Spleen (tissue), 11 donors: ENCODE data around the gene MAP3K14. TPM values are rescaled to one million over a fixed set of nuclear protein-coding genes. Genes with fewer than 3 reads are reported as not detected.

Experiments
- DNase-seq: peaks from one replicate; pipeline ENCODE4 v3.0.0-alpha.2; 2020
- H3K27ac ChIP-seq, 8 donors: fragments of 200-600 bp; sonication (generic) in 7 of 8; 1 replicate in 4 of 8; 2 replicates in 4 of 8; pipeline versions ENCODE4 v1.5.0 to v1.8.0; 2016 to 2021; ENCODE audit warnings: inconsistent platforms in 4 of 8, mild to moderate bottlenecking in 4 of 8, moderate library complexity in 1 of 8
- H3K27me3 ChIP-seq, 7 donors: fragments of 200-600 bp; sonication (generic) in 6 of 7; replicated peaks in 1 of 7; 1 replicate in 4 of 7; 2 replicates in 3 of 7; pipeline versions ENCODE4 v1.5.0 to v1.8.0; 2016 to 2021; ENCODE audit warnings: inconsistent platforms in 3 of 7, mild to moderate bottlenecking in 1 of 7
- H3K36me3 ChIP-seq, 6 donors: fragments of 200-600 bp; sonication (generic) in 5 of 6; 1 replicate in 4 of 6; 2 replicates in 2 of 6; pipeline versions ENCODE4 v1.5.0 to v1.8.0; 2016 to 2021; ENCODE audit warnings: inconsistent platforms in 2 of 6
- H3K4me1 ChIP-seq, 6 donors: fragments of 200-600 bp; sonication (generic) in 5 of 6; 1 replicate in 3 of 6; 2 replicates in 3 of 6; pipeline versions ENCODE4 v1.5.0 to v1.8.0; 2016 to 2021; ENCODE audit warnings: inconsistent platforms in 3 of 6
- H3K4me3 ChIP-seq, 8 donors: fragments of 200-600 bp; sonication (generic) in 7 of 8; 1 replicate in 4 of 8; 2 replicates in 4 of 8; pipeline versions ENCODE4 v1.5.0 to v1.8.0; 2016 to 2021; ENCODE audit warnings: inconsistent platforms in 4 of 8, mild to moderate bottlenecking in 4 of 8, moderate library complexity in 2 of 8
- H3K9me3 ChIP-seq, 8 donors: fragments of 200-600 bp; sonication (generic) in 7 of 8; 1 replicate in 4 of 8; 2 replicates in 4 of 8; pipeline versions ENCODE4 v1.5.0 to v1.8.0; 2016 to 2021; ENCODE audit warnings: inconsistent platforms in 4 of 8
- CTCF ChIP-seq, 11 experiments: fragments of 200-600 bp in 7 of 11; fragments of 450-650 bp in 4 of 11; sonication (generic) in 4 of 11; IDR thresholded peaks in 8 of 11; conservative IDR thresholded peaks in 3 of 11; 1 replicate in 7 of 11; 2 replicates in 4 of 11; pipeline versions ENCODE4 v1.4.0 to v1.8.0; 2016 to 2021; ENCODE audit warnings: antibody characterized with exemption in 11 of 11, inconsistent platforms in 4 of 11, mild to moderate bottlenecking in 1 of 11
- POLR2A ChIP-seq, 3 donors: fragments of 450-650 bp; IDR thresholded peaks; one replicate each; pipeline ENCODE4 v1.5.1; 2017; ENCODE audit warnings: antibody characterized with exemption in 3 of 3, mild to moderate bottlenecking in 1 of 3
- POLR2AphosphoS5 ChIP-seq, 3 donors: sonication (generic); formaldehyde crosslinking; IDR thresholded peaks; one replicate each; pipeline ENCODE4 v1.5.1; 2017; ENCODE audit warnings: antibody characterized with exemption in 3 of 3
- WGBS, 5 donors: extraction: QIAGEN DNeasy Blood & Tissue Kit in 3 of 5; methylation state at CpG; one replicate each; pipeline versions ENCODE4 v1.1.5 to v1.1.7; 2013 to 2018; 5-methylcytosine and 5-hydroxymethylcytosine counted together
- intact Hi-C: fragments of 100-400 bp; cut with DNase I; formaldehyde crosslinking; loops from one replicate; pipeline ENCODE4 v1.15.0; 2023; ENCODE audit warnings: low total_unique reads
- polyA plus RNA-seq, 3 donors: library from polyadenylated mRNA; stranded (reverse); fragments of 200-250 nt; gene quantifications; one replicate each; pipeline ENCODE4 v1.2.1, GENCODE V29; 2013
- total RNA-seq, 7 donors: library from RNA; depleted of rRNA in 3 of 7; stranded (reverse); fragments of >200 nt in 3 of 7; fragmentation: NEBNext Ultra II Directional in 4 of 7; extraction: Animal tissue kit (Norgen Biotek cat#: 25700) in 4 of 7; gene quantifications; one replicate each; pipeline versions ENCODE4 v1.1.0 to v1.2.1, GENCODE V29; 2016 to 2021
- donor health status: healthy with polysubstance abuse.
- donor health status: DM: no; HTN: no; CAD: no; lungs with moderate emphysema.
- donor health status: DM: no; HTN: no; CAD: no.
- donor health status: Bipolar disorder and iron deficiency.
- donor health status: healthy.
- donor health status: DM: no; HTN: no; CAD: no.
- donor health status: DM: yes; HTN: yes; CAD: no.

MAP3K14 gene
- total and polyA plus RNA-seq, 10 donors: 17.3 to 36.3 (median 28.0) TPM

- H3K4me3 ChIP-seq: peak overlapping the region in 1 of 8 donors; percentile 94
- DNase-seq: no peak
- TF ChIP-seq POLR2A (IDR thresholded peaks at IDR 0.05) (no peak), POLR2AphosphoS5 (IDR thresholded peaks at IDR 0.05) (peak in 1 of 3 donors; percentile 6), CTCF (IDR thresholded peaks at IDR 0.05 in 8 of 11, conservative IDR thresholded peaks at IDR 0.05 in 3 of 11) (no peak)
- H3K27ac ChIP-seq: peak overlapping the region in 4 of 8 donors; percentile 87 to 94 (median 92)
- peaks cover 0 to 16% (median under 1%) of the 10 kb centered on the region in 7 donors for H3K27me3 ChIP-seq
- H3K36me3 ChIP-seq: peaks cover 0 to 77% (median 53%) of the 10 kb centered on the region in 6 donors
- H3K9me3 ChIP-seq: no peaks in the 10 kb centered on the region
- peaks cover 15 to 80% (median 38%) of the 10 kb centered on the region in 6 donors for H3K4me1 ChIP-seq
- intact Hi-C loops: no loop called here
- 69 to 91% (median 78%) methylated on average over 8 of the region's 8 CpGs for WGBS, 5 donors
Measured at GRCh38 chr17:45246338-45246737, 70.5 kb downstream of the MAP3K14 start.

- Histone ChIP-seq H3K27ac (peak overlapping the region in 2 of 8 donors; percentile 4 to 21), H3K27me3 (peaks cover 0 to 27% (median 9%) of the 10 kb centered on the region in 7 donors), H3K9me3 (no peaks in the 10 kb centered on the region), H3K36me3 (peaks cover 0 to 79% (median 67%) of the 10 kb centered on the region in 6 donors), H3K4me3 (no peak overlapping the region), H3K4me1 (peaks cover 15 to 80% (median 40%) of the 10 kb centered on the region in 6 donors)
- TF ChIP-seq CTCF (IDR thresholded peaks at IDR 0.05 in 8 of 11, conservative IDR thresholded peaks at IDR 0.05 in 3 of 11): no peak
- peak in 2 of 3 donors; percentile 16 to 44 for TF ChIP-seq POLR2AphosphoS5 (IDR thresholded peaks at IDR 0.05)
- no peak for TF ChIP-seq POLR2A (IDR thresholded peaks at IDR 0.05)
- WGBS, 5 donors: 88 to 94% (median 94%) methylated on average over 17 to 21 of the region's 21 CpGs
- no peak for DNase-seq
- intact Hi-C loops: no loop called here
Measured at GRCh38 chr17:45244725-45245656, 71.8 kb downstream of the MAP3K14 start.

GRCh38 chr17:45243750-45244149 lies 73.1 kb downstream of the MAP3K14 start:
- Histone ChIP-seq H3K36me3 (peaks cover 0 to 83% (median 79%) of the 10 kb centered on the region in 6 donors), H3K9me3 (no peaks in the 10 kb centered on the region), H3K4me1 (peaks cover 11 to 68% (median 33%) of the 10 kb centered on the region in 6 donors), H3K4me3 (no peak overlapping the region), H3K27ac (no peak overlapping the region), H3K27me3 (peaks cover 0 to 27% (median 9%) of the 10 kb centered on the region in 7 donors)
- no peak for DNase-seq
- intact Hi-C loops: no loop called here
- 84 to 90% (median 85%) methylated on average over 16 to 18 of the region's 18 CpGs for WGBS, 5 donors
- no peak for TF ChIP-seq POLR2A (IDR thresholded peaks at IDR 0.05)
- peak in 2 of 3 donors; percentile 25 to 70 for TF ChIP-seq POLR2AphosphoS5 (IDR thresholded peaks at IDR 0.05)

- Histone ChIP-seq H3K36me3 (peaks cover 2 to 100% (median 97%) of the 10 kb centered on the region in 6 donors), H3K4me1 (peaks cover 7 to 51% (median 19%) of the 10 kb centered on the region in 6 donors), H3K27me3 (peaks cover 0 to 27% (median 9%) of the 10 kb centered on the region in 7 donors), H3K27ac (no peak overlapping the region), H3K9me3 (no peaks in the 10 kb centered on the region), H3K4me3 (no peak overlapping the region)
- TF ChIP-seq POLR2A (IDR thresholded peaks at IDR 0.05): no peak
- TF ChIP-seq CTCF (IDR thresholded peaks at IDR 0.05 in 8 of 11, conservative IDR thresholded peaks at IDR 0.05 in 3 of 11): no peak
- TF ChIP-seq POLR2AphosphoS5 (IDR thresholded peaks at IDR 0.05): no peak
- intact Hi-C loops: no loop called here
- DNase-seq: no peak
- 53 to 91% (median 76%) methylated on average over 3 to 18 of the region's 18 CpGs for WGBS, 5 donors
Measured at GRCh38 chr17:45242029-45242414, 74.8 kb downstream of the MAP3K14 start.
